Stomach (tissue), 9 donors: ENCODE measurements around the gene CDC42SE2. TPM values are rescaled to one million over a fixed set of nuclear protein-coding genes. Genes with fewer than 3 reads are reported as not detected.
A peak's percentile ranks its signal among the peaks of the same experiment; 100 is the strongest.

Experiments
- DNase-seq, 2 donors: peaks; one replicate each; pipeline versions ENCODE4 v3.0.0 to v3.0.0-alpha.2; 2013 to 2019
- H3K27ac ChIP-seq, 5 donors: fragments of 200-600 bp in 4 of 5; sonication (generic) in 4 of 5; one replicate each; pipeline ENCODE4 v1.5.1; 2013 to 2019; ENCODE audit warnings: mild to moderate bottlenecking in 1 of 5, moderate library complexity in 1 of 5
- H3K27me3 ChIP-seq, 3 donors: fragments of 200-600 bp; sonication (generic); one replicate each; pipeline ENCODE4 v1.5.1; 2017 to 2019; ENCODE audit warnings: mixed run types in 1 of 3
- H3K36me3 ChIP-seq, 4 donors: fragments of 200-600 bp; sonication (generic); 1 replicate in 3 of 4; 2 replicates in 1 of 4; pipeline ENCODE4 v1.5.1; 2016 to 2019
- H3K4me1 ChIP-seq, 4 donors: fragments of 200-600 bp; sonication (generic); one replicate each; pipeline ENCODE4 v1.5.1; 2016 to 2019
- H3K4me3 ChIP-seq, 4 donors: fragments of 200-600 bp; sonication (generic) in 3 of 4; one replicate each; pipeline ENCODE4 v1.5.1; 2016 to 2019; ENCODE audit warnings: mild to moderate bottlenecking in 1 of 4
- H3K9me3 ChIP-seq, 4 donors: fragments of 200-600 bp; sonication (generic); one replicate each; pipeline ENCODE4 v1.5.1; 2016 to 2019
- EP300 ChIP-seq: sonication (generic); formaldehyde crosslinking; IDR thresholded peaks from one replicate; pipeline ENCODE4 v1.6.1; 2017; ENCODE audit warnings: antibody characterized with exemption
- POLR2A ChIP-seq, 4 donors: fragments of 450-650 bp; IDR thresholded peaks; one replicate each; pipeline ENCODE4 v1.6.1; 2016; ENCODE audit warnings: antibody characterized with exemption in 4 of 4, control low read depth in 2 of 4, mild to moderate bottlenecking in 1 of 4, moderate library complexity in 1 of 4
- POLR2AphosphoS5 ChIP-seq, 3 donors: sonication (generic); formaldehyde crosslinking; IDR thresholded peaks; one replicate each; pipeline ENCODE4 v1.6.1; 2016; ENCODE audit warnings: antibody characterized with exemption in 3 of 3
- WGBS, 5 donors: extraction: QIAGEN DNeasy Blood & Tissue Kit in 3 of 5; methylation state at CpG; one replicate each; pipeline versions ENCODE4 v1.1.5 to v1.1.7; 2013 to 2018; 5-methylcytosine and 5-hydroxymethylcytosine counted together
- intact Hi-C: fragments of 100-400 bp; cut with DNase I; formaldehyde crosslinking; loops from one replicate; pipeline ENCODE4 v1.15.1; 2023; ENCODE audit warnings: low total_unique reads
- polyA plus RNA-seq, 3 donors: library from polyadenylated mRNA; stranded (reverse); fragments of 200-250 nt; gene quantifications; one replicate each; pipeline ENCODE4 v1.2.3, GENCODE V29; 2013
- total RNA-seq, 5 donors: library from RNA; depleted of rRNA; stranded (reverse); fragments of >200 nt; gene quantifications; one replicate each; pipeline versions ENCODE4 v1.1.0 to v1.2.3, GENCODE V29; 2014 to 2016
- TF ChIP-seq, protein P1 (sequence below), 7 experiments: fragments of 450-650 bp in 4 of 7; fragments of 200-600 bp in 3 of 7; sonication (generic) in 3 of 7; IDR thresholded peaks; one replicate each; pipeline ENCODE4 v1.5.1; 2016 to 2019; ENCODE audit warnings: antibody characterized with exemption in 7 of 7, control low read depth in 2 of 7, mild to moderate bottlenecking in 1 of 7
- donor health status: healthy with polysubstance abuse.
- donor health status: Bipolar disorder and iron deficiency.
- donor health status: healthy.

CDC42SE2 gene
- total and polyA plus RNA-seq, 8 donors = 11.0 to 87.9 (median 20.6) TPM

DNA sequence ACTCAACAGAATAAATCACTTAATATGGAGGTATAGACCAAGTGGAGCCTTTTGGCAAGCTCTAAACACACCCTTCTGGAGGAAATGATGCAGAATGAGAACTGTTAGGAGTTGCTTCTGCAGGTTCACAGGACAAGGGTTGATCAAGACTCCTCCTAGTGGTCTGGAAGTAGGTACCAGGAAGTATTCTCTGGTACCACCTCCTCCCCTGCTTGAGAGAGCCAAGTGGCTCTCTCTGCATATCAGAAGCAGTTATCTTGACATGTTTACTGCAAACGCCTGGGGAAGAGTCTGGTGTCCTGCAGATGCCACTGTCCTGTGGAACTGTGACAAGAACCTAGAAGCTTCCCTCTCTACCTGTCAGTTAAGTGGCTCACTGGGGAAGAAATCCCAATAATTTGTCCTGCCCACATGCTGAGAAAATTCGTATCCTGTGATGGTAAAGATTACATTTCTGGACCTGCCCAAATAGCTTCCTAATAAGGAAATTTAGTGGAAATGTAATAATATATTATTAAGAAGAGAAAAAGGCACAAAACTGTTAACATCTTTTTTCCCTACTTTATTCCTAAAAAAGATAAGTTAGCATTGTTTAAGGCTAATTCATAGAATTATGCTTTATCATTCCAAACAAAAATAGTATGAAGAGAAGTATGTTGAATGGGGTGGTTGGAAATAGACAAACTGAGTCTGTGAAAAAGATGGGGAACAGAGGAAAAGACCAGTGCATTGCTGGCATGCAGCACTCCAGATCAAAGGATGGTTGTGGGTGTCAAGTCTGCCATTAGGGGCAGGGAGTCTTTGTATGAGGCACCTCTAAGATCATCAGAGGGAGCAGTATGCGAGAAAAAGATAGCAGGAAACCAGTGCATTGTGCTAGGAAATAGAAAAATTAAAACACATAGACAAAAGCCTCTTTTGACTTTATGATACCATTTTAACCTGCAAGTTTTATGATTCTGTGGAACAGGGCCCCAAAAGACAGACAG, 118.8 kb downstream of the CDC42SE2 start:
- TF ChIP-seq EP300 = no peak
- no peak for TF ChIP-seq POLR2A (IDR thresholded peaks at IDR 0.05)
- TF ChIP-seq, protein P1, sequence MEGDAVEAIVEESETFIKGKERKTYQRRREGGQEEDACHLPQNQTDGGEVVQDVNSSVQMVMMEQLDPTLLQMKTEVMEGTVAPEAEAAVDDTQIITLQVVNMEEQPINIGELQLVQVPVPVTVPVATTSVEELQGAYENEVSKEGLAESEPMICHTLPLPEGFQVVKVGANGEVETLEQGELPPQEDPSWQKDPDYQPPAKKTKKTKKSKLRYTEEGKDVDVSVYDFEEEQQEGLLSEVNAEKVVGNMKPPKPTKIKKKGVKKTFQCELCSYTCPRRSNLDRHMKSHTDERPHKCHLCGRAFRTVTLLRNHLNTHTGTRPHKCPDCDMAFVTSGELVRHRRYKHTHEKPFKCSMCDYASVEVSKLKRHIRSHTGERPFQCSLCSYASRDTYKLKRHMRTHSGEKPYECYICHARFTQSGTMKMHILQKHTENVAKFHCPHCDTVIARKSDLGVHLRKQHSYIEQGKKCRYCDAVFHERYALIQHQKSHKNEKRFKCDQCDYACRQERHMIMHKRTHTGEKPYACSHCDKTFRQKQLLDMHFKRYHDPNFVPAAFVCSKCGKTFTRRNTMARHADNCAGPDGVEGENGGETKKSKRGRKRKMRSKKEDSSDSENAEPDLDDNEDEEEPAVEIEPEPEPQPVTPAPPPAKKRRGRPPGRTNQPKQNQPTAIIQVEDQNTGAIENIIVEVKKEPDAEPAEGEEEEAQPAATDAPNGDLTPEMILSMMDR (IDR thresholded peaks at IDR 0.05) = peak in 3 of 7 experiments; percentile 31 to 41 (median 39)
- peak in 1 of 3 donors; percentile 53 for TF ChIP-seq POLR2AphosphoS5 (IDR thresholded peaks at IDR 0.05)
- Histone ChIP-seq H3K36me3 (peaks cover 0 to 12% (median 7%) of the 10 kb centered on the region in 4 donors), H3K27me3 (no peaks in the 10 kb centered on the region), H3K4me3 (no peak overlapping the region), H3K27ac (peak overlapping the region in 2 of 5 donors; percentile 31 to 89), H3K9me3 (no peaks in the 10 kb centered on the region), H3K4me1 (peaks cover 30 to 71% (median 61%) of the 10 kb centered on the region in 4 donors)
- WGBS, 5 donors = 52 to 61% (median 61%) methylated on average over 3 of the region's 3 CpGs
- DNase-seq = peak in 1 of 2 donors; percentile 80
- intact Hi-C loops = no loop called here

DNA sequence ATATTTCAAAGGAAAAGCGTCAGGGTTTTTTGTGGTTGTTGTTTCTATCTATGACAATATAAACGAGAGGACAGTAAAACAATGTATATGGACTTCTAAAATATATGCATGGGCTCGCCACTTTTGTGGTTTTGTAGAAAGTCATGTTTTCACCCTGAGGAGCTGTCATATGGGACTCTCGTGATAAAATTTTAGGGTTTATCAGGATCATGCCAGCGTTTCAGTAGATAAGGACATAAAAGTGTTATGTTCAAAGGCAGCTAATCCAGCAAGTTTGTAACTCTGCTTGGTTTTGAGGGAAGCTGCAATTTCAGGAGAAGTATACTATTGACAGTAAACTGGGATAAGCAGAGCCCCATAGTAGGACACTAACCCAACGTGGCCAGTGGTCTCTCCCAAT, 120.3 kb downstream of the CDC42SE2 start:
- Histone ChIP-seq H3K9me3 (no peaks in the 10 kb centered on the region), H3K4me1 (peaks cover 23 to 57% (median 48%) of the 10 kb centered on the region in 4 donors), H3K36me3 (peaks cover 0 to 14% (median 9%) of the 10 kb centered on the region in 4 donors), H3K27ac (peak overlapping the region in 1 of 5 donors; percentile 42), H3K4me3 (no peak overlapping the region), H3K27me3 (no peaks in the 10 kb centered on the region)
- no peak for DNase-seq
- TF ChIP-seq POLR2AphosphoS5 (IDR thresholded peaks at IDR 0.05) (no peak), EP300 (no peak), POLR2A (IDR thresholded peaks at IDR 0.05) (no peak)
- TF ChIP-seq, protein P1 (IDR thresholded peaks at IDR 0.05) = no peak
- intact Hi-C loops = no loop called here
- WGBS, 5 donors = 42 to 65% (median 51%) methylated on average over 6 of the region's 6 CpGs

DNA sequence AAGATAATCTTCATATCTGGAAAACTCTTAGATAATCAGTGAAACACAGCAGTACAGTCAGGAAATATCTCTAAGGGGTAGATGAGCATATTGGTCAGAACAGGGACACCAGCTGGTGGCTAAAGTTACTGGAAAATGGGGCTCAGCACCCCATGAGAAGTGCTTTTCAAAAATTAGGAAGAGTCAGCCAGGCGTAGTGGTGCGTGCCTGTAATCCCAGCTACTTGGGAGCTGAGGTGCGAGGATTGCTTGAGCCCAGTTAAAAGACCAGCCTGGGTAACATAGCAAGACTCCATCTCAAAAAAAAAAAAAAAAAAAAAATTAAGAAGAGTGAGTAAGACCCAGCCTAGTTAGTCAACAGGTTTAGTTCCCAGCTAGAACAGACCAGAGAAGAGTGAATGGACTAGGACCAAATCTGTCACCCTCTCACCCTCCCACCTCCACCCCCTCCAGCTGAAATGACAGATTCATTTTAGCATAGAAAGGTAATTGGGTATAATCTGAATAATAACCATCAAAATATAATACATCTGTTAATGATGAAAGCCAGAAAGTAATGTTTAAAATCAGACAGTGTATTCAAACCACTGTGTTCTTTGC, 120.9 kb downstream of the CDC42SE2 start:
- no peak for DNase-seq
- Histone ChIP-seq H3K36me3 (peaks cover 0 to 20% (median 11%) of the 10 kb centered on the region in 4 donors), H3K4me1 (peaks cover 20 to 52% (median 44%) of the 10 kb centered on the region in 4 donors), H3K9me3 (no peaks in the 10 kb centered on the region), H3K27me3 (no peaks in the 10 kb centered on the region), H3K4me3 (no peak overlapping the region), H3K27ac (peak overlapping the region in 1 of 5 donors; percentile 42)
- intact Hi-C loops = no loop called here
- TF ChIP-seq EP300 (no peak), POLR2A (IDR thresholded peaks at IDR 0.05) (no peak), POLR2AphosphoS5 (IDR thresholded peaks at IDR 0.05) (no peak)
- TF ChIP-seq, protein P1 (IDR thresholded peaks at IDR 0.05) = no peak
- WGBS, 5 donors = 95 to 97% (median 97%) methylated on average over 3 of the region's 3 CpGs

DNA sequence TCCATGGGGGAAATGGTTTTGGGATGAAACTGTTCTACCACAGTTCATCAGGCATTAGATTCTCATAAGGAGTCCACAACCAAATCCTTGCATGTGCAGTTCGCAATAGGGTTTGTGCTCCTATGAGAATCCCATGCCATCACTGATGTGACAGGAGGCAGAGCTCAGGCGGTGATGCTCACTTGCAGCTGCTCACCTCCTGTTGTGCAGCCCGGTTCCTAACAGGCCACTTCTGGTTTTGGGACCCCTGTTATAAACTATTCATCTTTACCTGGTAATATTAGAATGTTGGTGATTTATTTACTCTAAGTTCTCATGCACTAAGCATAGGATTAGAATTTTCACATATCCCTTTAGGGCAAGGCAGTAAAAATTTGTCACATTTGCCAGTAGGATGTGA, 122.3 kb downstream of the CDC42SE2 start:
- TF ChIP-seq EP300 = no peak
- no peak for TF ChIP-seq POLR2A (IDR thresholded peaks at IDR 0.05)
- TF ChIP-seq, protein P1 (IDR thresholded peaks at IDR 0.05) = no peak
- no peak for TF ChIP-seq POLR2AphosphoS5 (IDR thresholded peaks at IDR 0.05)
- H3K27ac ChIP-seq = peak overlapping the region in 3 of 5 donors; percentile 1 to 57 (median 24)
- H3K27me3 ChIP-seq = no peaks in the 10 kb centered on the region
- peaks cover 0 to 30% (median 17%) of the 10 kb centered on the region in 4 donors for H3K36me3 ChIP-seq
- H3K9me3 ChIP-seq = no peaks in the 10 kb centered on the region
- no peak for DNase-seq
- intact Hi-C loops = no loop called here
- no peak overlapping the region for H3K4me3 ChIP-seq
- 95 to 100% (median 96%) methylated on average over 3 of the region's 3 CpGs for WGBS, 5 donors
- peaks cover 7 to 37% (median 30%) of the 10 kb centered on the region in 4 donors for H3K4me1 ChIP-seq
